ENCODE results near the gene MAGI1.

Gene MAGI1

GRCh38 chr3:65901226-65901625 lies 137.5 kb downstream of the MAGI1 start:
- TF ChIP-seq, protein P1, sequence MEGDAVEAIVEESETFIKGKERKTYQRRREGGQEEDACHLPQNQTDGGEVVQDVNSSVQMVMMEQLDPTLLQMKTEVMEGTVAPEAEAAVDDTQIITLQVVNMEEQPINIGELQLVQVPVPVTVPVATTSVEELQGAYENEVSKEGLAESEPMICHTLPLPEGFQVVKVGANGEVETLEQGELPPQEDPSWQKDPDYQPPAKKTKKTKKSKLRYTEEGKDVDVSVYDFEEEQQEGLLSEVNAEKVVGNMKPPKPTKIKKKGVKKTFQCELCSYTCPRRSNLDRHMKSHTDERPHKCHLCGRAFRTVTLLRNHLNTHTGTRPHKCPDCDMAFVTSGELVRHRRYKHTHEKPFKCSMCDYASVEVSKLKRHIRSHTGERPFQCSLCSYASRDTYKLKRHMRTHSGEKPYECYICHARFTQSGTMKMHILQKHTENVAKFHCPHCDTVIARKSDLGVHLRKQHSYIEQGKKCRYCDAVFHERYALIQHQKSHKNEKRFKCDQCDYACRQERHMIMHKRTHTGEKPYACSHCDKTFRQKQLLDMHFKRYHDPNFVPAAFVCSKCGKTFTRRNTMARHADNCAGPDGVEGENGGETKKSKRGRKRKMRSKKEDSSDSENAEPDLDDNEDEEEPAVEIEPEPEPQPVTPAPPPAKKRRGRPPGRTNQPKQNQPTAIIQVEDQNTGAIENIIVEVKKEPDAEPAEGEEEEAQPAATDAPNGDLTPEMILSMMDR (IDR thresholded peaks at IDR 0.05; ENCODE audit: borderline replicate concordance, control extremely low read depth, extremely low read depth, insufficient read depth, missing control alignments): no peak
- DNase-seq (ENCODE audit: low spot score): no peak
- in situ Hi-C loops (cut with MboI; ENCODE audit: low sequenced_read_pairs, unreplicated experiment): loop anchor here (10.0 kb wide), 1 partner anchor 116 kb away; no protein-coding TSS in a partner anchor

DNA sequence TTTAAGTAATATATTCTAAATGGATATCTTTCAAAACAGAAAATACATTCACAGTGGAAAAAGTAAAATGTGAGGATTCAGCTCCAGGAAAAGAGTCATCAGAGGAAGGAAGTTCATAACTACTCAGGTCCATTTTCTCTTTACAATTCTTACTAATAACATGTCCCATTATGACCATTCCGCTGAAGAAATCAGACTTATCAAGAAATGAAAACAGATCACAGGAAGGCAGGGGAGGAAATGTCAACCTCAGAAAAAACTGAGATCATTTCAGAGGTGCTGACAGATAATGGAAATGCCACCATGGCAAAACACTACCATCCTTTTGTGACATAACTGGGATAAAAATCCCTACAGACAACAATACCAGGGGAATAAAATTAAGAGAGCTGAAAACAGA lies 139.5 kb downstream of the MAGI1 start:
- in situ Hi-C loops (cut with MboI; ENCODE audit: low sequenced_read_pairs, unreplicated experiment): no loop called here
- DNase-seq (ENCODE audit: low spot score): no peak
- TF ChIP-seq, protein P1 (IDR thresholded peaks at IDR 0.05; ENCODE audit: borderline replicate concordance, control extremely low read depth, extremely low read depth, insufficient read depth, missing control alignments): no peak

- TF ChIP-seq, protein P1 (IDR thresholded peaks at IDR 0.05; ENCODE audit: borderline replicate concordance, control extremely low read depth, extremely low read depth, insufficient read depth, missing control alignments): no peak
- DNase-seq (ENCODE audit: low spot score): no peak
- in situ Hi-C loops (cut with MboI; ENCODE audit: low sequenced_read_pairs, unreplicated experiment): no loop called here
Measured at GRCh38 chr3:65897766-65898165, 141.0 kb downstream of the MAGI1 start.

DNA sequence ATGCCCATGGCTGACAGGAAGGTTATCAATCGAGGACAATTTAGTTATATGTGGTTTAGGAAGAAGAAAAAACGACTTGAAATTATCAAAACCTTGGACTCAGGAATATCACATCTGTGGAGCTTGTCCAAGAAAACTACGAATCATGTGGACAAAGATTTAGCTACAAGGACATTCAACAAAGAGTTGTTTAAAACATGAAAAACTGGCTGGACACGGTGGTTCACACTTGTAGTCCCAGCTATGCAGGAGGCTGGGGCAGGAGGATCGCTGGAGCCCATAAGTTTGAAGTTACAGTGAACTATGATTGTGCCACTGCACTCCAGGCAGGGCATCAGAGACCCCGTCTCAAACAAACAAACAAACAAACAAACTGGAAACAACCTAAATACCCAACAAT lies 142.4 kb downstream of the MAGI1 start:
- TF ChIP-seq, protein P1 (IDR thresholded peaks at IDR 0.05; ENCODE audit: borderline replicate concordance, control extremely low read depth, extremely low read depth, insufficient read depth, missing control alignments): no peak
- in situ Hi-C loops (cut with MboI; ENCODE audit: low sequenced_read_pairs, unreplicated experiment): no loop called here

DNA sequence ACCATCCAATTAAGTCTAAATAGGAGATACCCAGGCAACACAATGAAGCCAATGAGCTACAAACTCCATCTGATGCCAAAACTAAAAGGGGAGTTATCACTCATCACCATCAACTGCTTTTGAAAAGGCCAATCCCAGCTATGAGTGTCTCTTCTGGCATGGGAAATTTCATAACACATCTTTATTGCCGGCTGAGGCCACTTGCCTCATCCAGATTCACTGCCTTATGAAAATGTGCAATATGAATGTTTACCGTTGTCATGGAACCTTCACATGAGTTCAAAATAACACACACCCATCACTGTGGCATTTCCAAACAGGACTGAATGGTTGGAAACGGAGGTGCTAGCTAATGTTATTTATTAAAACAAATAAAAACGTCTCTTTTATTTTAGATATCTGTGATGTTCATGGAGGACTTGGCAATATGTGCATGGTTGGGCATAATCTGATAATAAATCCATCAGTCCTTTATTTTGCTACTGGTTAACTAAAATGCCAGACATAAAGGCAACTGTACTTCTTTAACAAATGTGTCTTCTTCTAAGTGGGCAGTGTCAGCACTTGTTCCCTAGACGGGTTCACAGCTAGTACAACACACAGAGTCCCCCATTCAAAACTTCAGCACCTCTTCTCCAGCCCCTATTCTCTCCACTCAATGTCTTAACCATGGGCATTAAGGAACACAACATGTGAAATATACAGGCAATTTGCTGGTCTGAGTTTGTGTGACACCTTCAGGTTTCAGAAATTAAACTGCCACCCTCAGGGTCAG lies 143.9 kb downstream of the MAGI1 start:
- TF ChIP-seq, protein P1 (IDR thresholded peaks at IDR 0.05; ENCODE audit: borderline replicate concordance, control extremely low read depth, extremely low read depth, insufficient read depth, missing control alignments): no peak
- no peak for DNase-seq (ENCODE audit: low spot score)
- in situ Hi-C loops (cut with MboI; ENCODE audit: low sequenced_read_pairs, unreplicated experiment): no loop called here

More for the DNA sequence above, 142.4 kb downstream of the MAGI1 start:
- DNase-seq (ENCODE audit: low spot score): no peak

DNA sequence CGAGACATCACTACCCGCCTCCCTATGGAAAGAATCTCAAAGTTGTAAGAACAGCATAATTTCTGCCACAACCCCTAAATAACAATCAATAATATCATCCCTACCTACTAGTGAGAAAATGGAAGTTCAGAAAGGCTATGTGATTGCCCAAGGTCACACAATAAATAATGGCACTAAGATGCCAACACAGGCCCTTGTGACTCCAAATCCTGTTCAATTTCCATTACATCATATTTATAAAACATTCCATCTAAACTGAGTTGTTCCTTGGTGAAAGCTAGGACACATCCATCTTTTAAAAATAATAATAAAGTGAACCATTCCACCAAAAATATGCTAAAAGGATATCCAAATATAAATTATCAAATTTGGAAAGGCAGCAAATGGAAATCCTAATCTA lies 144.6 kb downstream of the MAGI1 start:
- DNase-seq (ENCODE audit: low spot score): no peak
- TF ChIP-seq, protein P1 (IDR thresholded peaks at IDR 0.05; ENCODE audit: borderline replicate concordance, control extremely low read depth, extremely low read depth, insufficient read depth, missing control alignments): no peak
- in situ Hi-C loops (cut with MboI; ENCODE audit: low sequenced_read_pairs, unreplicated experiment): no loop called here

All from GM13976 (cell line).